SK-N-SH (cell line): ENCODE results near the gene TXNDC12. TPM values are rescaled to one million over a fixed set of nuclear protein-coding genes. Genes with fewer than 3 reads are reported as not detected.

ENCODE experiments used
- CTCF ChIA-PET: fragments of 300-600, 350-600 bp; formaldehyde crosslinking; extraction: SDS; loops from one replicate; lab custom pipeline; 2021; lab: Yijun Ruan, JAX
- POLR2A ChIA-PET: fragments of 350-600 bp; sonication (Branson Sonifier 250); formaldehyde crosslinking; extraction: SDS; loops from one replicate; lab custom pipeline; 2020; ENCODE audit warnings: antibody characterized with exemption, inconsistent platforms; lab: Yijun Ruan, JAX
- DNase-seq: peaks from one replicate; pipeline ENCODE4 v3.0.0; 2012
- H2AFZ ChIP-seq: fragments of 200-600 bp; sonication (generic); 2 replicates; pipeline ENCODE4 v1.8.1; 2016; ENCODE audit warnings: antibody characterized with exemption, mild to moderate bottlenecking, low read depth
- H3F3A ChIP-seq: fragments of 200-600 bp; sonication (generic); replicated peaks from 2 replicates; pipeline ENCODE3; 2016; ENCODE audit warnings: antibody characterized with exemption, mild to moderate bottlenecking; ENCODE audit not compliant: insufficient read depth
- H3K27ac ChIP-seq, 2 experiments: fragments of 200-500 bp in 1 of 2; fragments of 200-600 bp in 1 of 2; sonication (Bioruptor generic) in 1 of 2; sonication (generic), shearing (Covaris generic) in 1 of 2; 2 replicates each; pipeline versions ENCODE4 v1.5.1 to v1.6.1; 2014 to 2016; ENCODE audit warnings: low read depth in 2 of 2, inconsistent platforms in 1 of 2, low read length in 1 of 2, mild to moderate bottlenecking in 1 of 2, mixed read lengths in 1 of 2
- H3K27me3 ChIP-seq: fragments of 200-600 bp; sonication (generic), shearing (Covaris generic); 2 replicates; pipeline ENCODE4 v1.6.1; 2016; ENCODE audit warnings: mixed run types; ENCODE audit not compliant: insufficient read depth
- H3K36me3 ChIP-seq, 2 experiments: fragments of 200-500 bp in 1 of 2; fragments of 200-600 bp in 1 of 2; sonication (Bioruptor generic) in 1 of 2; sonication (generic) in 1 of 2; replicated peaks in 1 of 2; 2 replicates each; pipeline versions ENCODE3 to v1.5.1; 2014 to 2016; ENCODE audit warnings: low read length in 1 of 2, mild to moderate bottlenecking in 1 of 2; ENCODE audit not compliant: insufficient read depth in 2 of 2, control insufficient read depth in 1 of 2
- H3K4me1 ChIP-seq, 2 experiments: fragments of 200-500 bp in 1 of 2; fragments of 200-600 bp in 1 of 2; sonication (Bioruptor generic) in 1 of 2; sonication (generic), shearing (Covaris generic) in 1 of 2; 2 replicates each; pipeline versions ENCODE4 v1.5.1 to v1.6.1; 2014 to 2016; ENCODE audit warnings: low read depth in 1 of 2, low read length in 1 of 2, mixed run types in 1 of 2; ENCODE audit not compliant: insufficient read depth in 2 of 2, control insufficient read depth in 1 of 2
- H3K4me2 ChIP-seq: fragments of 200-600 bp; sonication (generic), shearing (Covaris generic); 2 replicates; pipeline ENCODE4 v1.6.1; 2017; ENCODE audit warnings: mixed run types
- H3K4me3 ChIP-seq, 2 experiments: fragments of 200-500 bp in 1 of 2; fragments of 200-600 bp in 1 of 2; sonication (Bioruptor generic) in 1 of 2; sonication (generic), shearing (Covaris generic) in 1 of 2; 2 replicates each; pipeline versions ENCODE4 v1.5.1 to v1.8.1; 2014 to 2016; ENCODE audit warnings: low read depth in 2 of 2, inconsistent platforms in 1 of 2, low read length in 1 of 2, mild to moderate bottlenecking in 1 of 2, mixed read lengths in 1 of 2, moderate library complexity in 1 of 2
- H3K79me2 ChIP-seq: fragments of 200-600 bp; sonication (generic); 2 replicates; pipeline ENCODE4 v1.8.1; 2017; ENCODE audit warnings: mild to moderate bottlenecking; ENCODE audit not compliant: insufficient read depth
- H3K9ac ChIP-seq: fragments of 200-600 bp; sonication (generic); 2 replicates; pipeline ENCODE4 v1.6.1; 2017; ENCODE audit warnings: mixed run types
- H3K9me2 ChIP-seq: fragments of 200-600 bp; sonication (generic); 2 replicates; pipeline ENCODE4 v1.6.1; 2017; ENCODE audit warnings: mixed run types
- H3K9me3 ChIP-seq: fragments of 200-600 bp; sonication (generic); 2 replicates; pipeline ENCODE4 v1.6.1; 2017; ENCODE audit warnings: mixed run types, mild to moderate bottlenecking, moderate library complexity
- H4K20me1 ChIP-seq: fragments of 200-600 bp; sonication (generic); 2 replicates; pipeline ENCODE4 v1.6.1; 2017; ENCODE audit warnings: mild to moderate bottlenecking, mixed run types; ENCODE audit not compliant: insufficient read depth
- ELF1 ChIP-seq: IDR thresholded peaks from 2 replicates; pipeline ENCODE4 v1.4.0; 2012
- EP300 ChIP-seq, 2 experiments: IDR thresholded peaks; 2 replicates each; pipeline versions ENCODE4 v1.4.0 to v1.6.1; 2012; ENCODE audit warnings: borderline replicate concordance in 1 of 2, low read depth in 1 of 2, low read length in 1 of 2
- FOSL2 ChIP-seq: IDR thresholded peaks from 2 replicates; pipeline ENCODE4 v1.4.0; 2012; ENCODE audit warnings: low read depth, mild to moderate bottlenecking, moderate library complexity, borderline replicate concordance
- FOXJ3 ChIP-seq: sonication (generic); formaldehyde crosslinking; IDR thresholded peaks from 2 replicates; pipeline ENCODE4 v1.5.1; 2020; ENCODE audit warnings: mild to moderate bottlenecking, missing genetic modification reagents
- FOXM1 ChIP-seq: IDR thresholded peaks from 2 replicates; pipeline ENCODE4 v1.4.0; 2012; ENCODE audit warnings: low read depth, mild to moderate bottlenecking
- GABPA ChIP-seq: IDR thresholded peaks from 2 replicates; pipeline ENCODE4 v1.4.0; 2012; ENCODE audit warnings: low read depth, mild to moderate bottlenecking
- GATA2 ChIP-seq: sonication (generic); formaldehyde crosslinking; IDR thresholded peaks from 2 replicates; pipeline ENCODE4 v1.5.0; 2020; ENCODE audit warnings: mild to moderate bottlenecking, missing genetic modification reagents
- MAX ChIP-seq: IDR thresholded peaks from 2 replicates; pipeline ENCODE4 v1.4.0; 2012; ENCODE audit warnings: low read depth
- MEF2A ChIP-seq: IDR thresholded peaks from 2 replicates; pipeline ENCODE4 v1.4.0; 2012; ENCODE audit warnings: low read depth, borderline replicate concordance
- NFIC ChIP-seq: IDR thresholded peaks from 2 replicates; pipeline ENCODE4 v1.4.0; 2012; ENCODE audit warnings: borderline replicate concordance
- POLR2AphosphoS5 ChIP-seq: IDR thresholded peaks from 2 replicates; pipeline ENCODE4 v1.6.1; 2012; ENCODE audit warnings: low read depth, low read length
- REST ChIP-seq: IDR thresholded peaks from 2 replicates; pipeline ENCODE4 v1.6.1; 2012; ENCODE audit warnings: mild to moderate bottlenecking, low read depth, low read length, moderate library complexity
- RXRA ChIP-seq: IDR thresholded peaks from 2 replicates; pipeline ENCODE4 v1.4.0; 2012; ENCODE audit warnings: low read depth, mild to moderate bottlenecking, borderline replicate concordance
- SIN3A ChIP-seq: IDR thresholded peaks from 2 replicates; pipeline ENCODE4 v1.6.1; 2012; ENCODE audit warnings: low read depth, mild to moderate bottlenecking, low read length, moderate library complexity, borderline replicate concordance
- SMC3 ChIP-seq: IDR thresholded peaks from 2 replicates; pipeline ENCODE4 v1.6.1; 2012; ENCODE audit warnings: low read depth, low read length, improper control_type of control experiment
- TCF12 ChIP-seq: IDR thresholded peaks from 2 replicates; pipeline ENCODE4 v1.4.0; 2012
- TEAD4 ChIP-seq: IDR thresholded peaks from 2 replicates; pipeline ENCODE4 v1.4.0; 2012; ENCODE audit warnings: mild to moderate bottlenecking, borderline replicate concordance; ENCODE audit not compliant: insufficient read depth
- USF1 ChIP-seq: IDR thresholded peaks from 2 replicates; pipeline ENCODE4 v1.4.0; 2012; ENCODE audit warnings: low read depth, borderline replicate concordance
- USF2 ChIP-seq: fragments of 150-350 bp; IDR thresholded peaks from 2 replicates; pipeline ENCODE4 v1.6.1; 2017; ENCODE audit warnings: antibody characterized with exemption, low read length, low read depth, borderline replicate concordance
- WGBS: methylation state at CpG from one replicate; pipeline ENCODE4 v1.1.6; 2017; ENCODE audit warnings: low lambda C conversion rate; 5-methylcytosine and 5-hydroxymethylcytosine counted together
- polyA plus RNA-seq, 3 experiments: library from polyadenylated mRNA; depleted of rRNA; stranded (reverse); fragments of >200 nt; gene quantifications; 2 replicates each; pipeline ENCODE4 v1.2.3, GENCODE V29; 2012

Gene TXNDC12
- polyA plus RNA-seq, 1 of the 3 experiments (the other 2 are of a cell fraction): 37.2 TPM

- Histone ChIP-seq H3K27me3 (no peaks in the 10 kb centered on the region), H3K27ac (no peak overlapping the region), H3K4me2 (no peak overlapping the region), H3K79me2 (peaks cover 52% of the 10 kb centered on the region), H3K9me3 (no peaks in the 10 kb centered on the region), H3K4me3 (no peak overlapping the region), H3F3A (peaks cover 24% of the 10 kb centered on the region), H4K20me1 (no peaks in the 10 kb centered on the region), H3K36me3 (peaks cover 6 to 20% of the 10 kb centered on the region in 2 experiments), H3K4me1 (peaks cover 0 to 19% of the 10 kb centered on the region in 2 experiments; a peak in 1 of 4 replicates), H2AFZ (no peak overlapping the region), H3K9ac (no peak overlapping the region), H3K9me2 (no peaks in the 10 kb centered on the region)
- CTCF ChIA-PET: no interaction called here
- DNase-seq: no peak
- TF ChIP-seq SMC3: no peak
- TF ChIP-seq USF1: no peak
- TF ChIP-seq RXRA: no peak
- no peak for TF ChIP-seq NFIC
- no peak for TF ChIP-seq GATA2
- no peak for TF ChIP-seq SIN3A
- no peak for TF ChIP-seq MAX
- TF ChIP-seq MEF2A: no peak
- TF ChIP-seq FOSL2: no peak
- POLR2A ChIA-PET: no interaction called here
Observed at GRCh38 chr1:51978099-51978498, 76.9 kb downstream of the TXNDC12 start.

- H3K27ac ChIP-seq: no peak overlapping the region
- no peaks in the 10 kb centered on the region for H4K20me1 ChIP-seq
- H3K9ac ChIP-seq: no peak overlapping the region
- no peak overlapping the region for H3K4me2 ChIP-seq
- WGBS: 92% methylated on average over 8 of the region's 12 CpGs
- H3K4me3 ChIP-seq: no peak overlapping the region
- no peaks in the 10 kb centered on the region for H3K27me3 ChIP-seq
- no peak for DNase-seq
- ChIA-PET POLR2A (no interaction called here), CTCF (interaction anchor here (0.9 kb wide), 1 partner anchor 10 kb away, joined by 3 read pairs; no protein-coding TSS in a partner anchor)
- H3K9me2 ChIP-seq: no peaks in the 10 kb centered on the region
- peaks cover 21% of the 10 kb centered on the region for H3F3A ChIP-seq
- no peak for TF ChIP-seq REST
- TF ChIP-seq FOXJ3 (CRISPR knock-in tag): no peak
- TF ChIP-seq FOXM1: no peak
- TF ChIP-seq MEF2A: no peak
- TF ChIP-seq RXRA: no peak
- TF ChIP-seq GABPA: no peak
- TF ChIP-seq USF2: no peak
- TF ChIP-seq POLR2AphosphoS5: no peak
- TF ChIP-seq TCF12: no peak
- TF ChIP-seq USF1: no peak
- TF ChIP-seq TEAD4: no peak
- TF ChIP-seq ELF1: no peak
- TF ChIP-seq EP300 (IDR thresholded peaks at IDR 0.05; ENCODE audit: borderline replicate concordance in 1 of 2, low read depth in 1 of 2, low read length in 1 of 2): no peak
- no peaks in the 10 kb centered on the region for H3K9me3 ChIP-seq
- H3K79me2 ChIP-seq: peaks cover 58% of the 10 kb centered on the region
- peaks cover 6 to 13% of the 10 kb centered on the region in 2 experiments for H3K36me3 ChIP-seq
- H3K4me1 ChIP-seq: peaks cover 0 to 19% of the 10 kb centered on the region in 2 experiments; a peak in 1 of 4 replicates
- no peak overlapping the region for H2AFZ ChIP-seq
Observed at GRCh38 chr1:51976846-51977602, 78.0 kb downstream of the TXNDC12 start.
